ENCODE measurements around the gene AFF2.

Gene AFF2

DNA sequence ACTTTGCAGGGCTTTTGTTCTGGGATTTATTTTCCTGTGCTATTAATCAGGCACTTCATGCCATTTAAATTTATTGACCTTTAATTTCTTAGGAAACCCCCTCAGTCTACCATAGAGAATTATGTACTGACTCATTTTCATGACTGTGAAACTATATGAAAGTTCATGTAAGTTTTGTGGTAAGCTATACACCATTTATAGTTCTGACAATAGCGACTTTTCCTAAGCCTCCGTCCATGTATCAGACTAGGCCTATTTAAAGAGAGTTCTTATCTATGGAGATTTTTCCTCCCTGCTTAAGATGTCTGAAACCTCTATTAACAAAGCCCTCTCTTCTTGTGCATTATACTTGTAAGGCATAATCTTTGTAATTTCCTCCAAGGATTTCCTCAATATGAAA lies 111.6 kb downstream of the AFF2 start:
- Histone ChIP-seq H3K4me1 (ENCODE audit: insufficient read depth, low read length) (no peaks in the 10 kb centered on the region), H2AFZ (ENCODE audit: low read depth, low read length) (no peak overlapping the region), H3K27me3 (ENCODE audit: insufficient read depth, low read length) (no peaks in the 10 kb centered on the region), H3K36me3 (ENCODE audit: insufficient read depth, low read length) (no peaks in the 10 kb centered on the region), H3K4me3 (ENCODE audit: low read length) (no peak overlapping the region), H3K9me3 (ENCODE audit: low read length) (no peaks in the 10 kb centered on the region)

DNA sequence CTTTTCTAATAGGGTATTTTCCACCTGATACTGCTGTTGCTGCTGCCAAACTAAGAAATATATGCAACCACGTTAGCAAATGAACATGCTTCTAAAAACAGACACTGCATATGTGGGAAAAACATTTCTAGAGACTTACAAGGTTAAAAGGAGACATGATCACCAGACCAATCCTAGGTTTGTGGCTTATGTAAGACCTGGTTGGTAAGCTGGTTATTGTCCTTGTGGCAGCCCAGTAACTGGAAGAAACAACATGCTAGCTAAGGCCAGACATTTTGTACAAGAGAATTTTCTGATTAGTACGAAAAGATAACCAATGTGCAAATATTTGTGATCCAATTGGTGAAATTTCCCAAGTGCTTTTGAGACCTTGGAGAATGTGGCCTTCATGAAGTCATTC lies 112.0 kb downstream of the AFF2 start:
- no peaks in the 10 kb centered on the region for H3K9me3 ChIP-seq (ENCODE audit: low read length)
- H2AFZ ChIP-seq (ENCODE audit: low read depth, low read length): no peak overlapping the region
- no peaks in the 10 kb centered on the region for H3K36me3 ChIP-seq (ENCODE audit: insufficient read depth, low read length)
- H3K27me3 ChIP-seq (ENCODE audit: insufficient read depth, low read length): no peaks in the 10 kb centered on the region
- H3K4me1 ChIP-seq (ENCODE audit: insufficient read depth, low read length): no peaks in the 10 kb centered on the region
- no peak overlapping the region for H3K4me3 ChIP-seq (ENCODE audit: low read length)

DNA sequence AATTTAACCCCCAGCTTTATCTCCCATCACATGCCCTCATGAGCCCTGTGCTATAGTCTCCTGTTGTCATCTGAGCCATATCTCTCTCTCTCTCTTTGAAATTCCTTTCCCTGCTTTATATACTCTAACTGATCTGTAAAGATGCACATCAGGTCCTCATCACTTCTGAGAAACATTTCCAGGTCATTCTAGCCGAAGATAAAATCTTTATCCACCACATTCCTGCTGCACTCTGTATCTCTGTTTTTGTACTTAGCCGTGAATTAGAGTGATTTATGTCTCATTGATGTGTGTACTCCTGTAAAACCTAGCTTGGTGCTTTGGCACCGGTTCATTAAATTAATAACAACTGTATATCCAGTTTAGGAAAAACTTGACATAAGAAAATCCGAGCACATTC lies 113.2 kb downstream of the AFF2 start:
- no peaks in the 10 kb centered on the region for H3K9me3 ChIP-seq (ENCODE audit: low read length)
- no peak overlapping the region for H3K4me3 ChIP-seq (ENCODE audit: low read length)
- H3K36me3 ChIP-seq (ENCODE audit: insufficient read depth, low read length): no peaks in the 10 kb centered on the region
- no peaks in the 10 kb centered on the region for H3K27me3 ChIP-seq (ENCODE audit: insufficient read depth, low read length)
- no peak overlapping the region for H2AFZ ChIP-seq (ENCODE audit: low read depth, low read length)
- H3K4me1 ChIP-seq (ENCODE audit: insufficient read depth, low read length): no peaks in the 10 kb centered on the region

DNA sequence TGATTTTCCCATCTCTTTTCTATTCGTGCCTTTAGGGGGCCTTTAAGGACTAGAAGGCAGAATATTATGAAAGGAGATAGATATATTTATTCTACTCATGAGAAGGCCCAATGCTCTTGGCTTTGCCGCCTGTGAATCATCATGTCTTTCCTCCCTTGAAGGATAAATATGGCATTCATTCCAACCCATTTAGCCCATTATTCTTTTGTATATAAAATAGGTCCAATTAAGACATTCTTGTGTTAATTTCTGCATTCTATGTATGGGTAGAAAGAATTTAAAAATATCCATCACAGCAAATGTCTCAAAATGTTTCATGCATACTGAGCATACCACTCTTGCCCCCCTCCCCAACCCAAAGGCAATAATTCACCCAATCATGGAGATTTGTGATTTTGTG lies 115.1 kb downstream of the AFF2 start:
- Histone ChIP-seq H3K4me1 (ENCODE audit: insufficient read depth, low read length) (no peaks in the 10 kb centered on the region), H3K36me3 (ENCODE audit: insufficient read depth, low read length) (no peaks in the 10 kb centered on the region), H3K27me3 (ENCODE audit: insufficient read depth, low read length) (no peaks in the 10 kb centered on the region), H3K4me3 (ENCODE audit: low read length) (no peak overlapping the region), H3K9me3 (ENCODE audit: low read length) (no peaks in the 10 kb centered on the region), H2AFZ (ENCODE audit: low read depth, low read length) (no peak overlapping the region)

DNA sequence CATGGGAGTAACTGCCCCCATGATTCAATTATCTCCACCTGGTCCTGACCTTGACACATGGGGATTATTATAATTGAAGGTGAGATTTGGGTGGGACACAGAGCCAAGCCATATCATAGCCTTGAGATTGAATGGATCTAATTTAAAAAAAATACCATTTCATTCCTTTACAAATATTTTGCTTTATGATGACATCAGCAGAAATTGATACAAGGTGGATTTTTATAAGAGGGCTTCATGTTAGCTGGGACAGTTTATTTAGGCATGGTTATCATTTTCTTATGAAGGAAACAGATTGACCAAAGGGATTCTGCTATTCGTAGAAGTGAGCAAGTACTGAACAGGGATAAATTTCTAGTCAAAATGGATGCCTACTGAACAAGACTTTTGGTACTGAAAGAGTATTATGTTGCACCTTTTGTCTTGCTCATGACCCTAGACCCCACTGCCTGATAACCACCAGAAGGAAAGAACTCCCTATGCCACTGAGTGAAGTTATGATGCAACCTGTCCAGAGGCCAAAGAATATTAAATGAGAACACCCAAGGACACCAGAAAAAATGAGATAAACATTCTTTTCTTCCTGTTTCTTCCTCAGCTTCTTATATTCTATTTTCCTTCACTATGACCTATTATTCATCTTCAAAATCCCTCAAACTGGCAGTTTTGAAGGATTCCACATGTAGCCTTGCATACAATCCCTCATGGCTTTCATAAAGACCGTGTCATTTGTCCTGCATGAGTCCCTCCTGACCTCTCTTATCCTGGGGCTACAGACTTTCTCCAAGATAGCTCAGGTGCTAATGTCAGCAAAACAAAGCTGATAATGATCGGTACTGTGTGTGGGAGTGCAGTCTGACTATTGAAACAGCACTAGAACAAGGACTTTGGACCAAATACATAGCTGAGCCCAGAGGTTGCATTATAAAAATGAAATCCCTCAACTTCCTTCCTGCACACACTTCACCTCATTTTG lies 118.3 kb downstream of the AFF2 start:
- no peaks in the 10 kb centered on the region for H3K27me3 ChIP-seq (ENCODE audit: insufficient read depth, low read length)
- H3K4me3 ChIP-seq (ENCODE audit: low read length): no peak overlapping the region
- no peaks in the 10 kb centered on the region for H3K4me1 ChIP-seq (ENCODE audit: insufficient read depth, low read length)
- H2AFZ ChIP-seq (ENCODE audit: low read depth, low read length): no peak overlapping the region
- H3K36me3 ChIP-seq (ENCODE audit: insufficient read depth, low read length): no peaks in the 10 kb centered on the region
- no peaks in the 10 kb centered on the region for H3K9me3 ChIP-seq (ENCODE audit: low read length)

DNA sequence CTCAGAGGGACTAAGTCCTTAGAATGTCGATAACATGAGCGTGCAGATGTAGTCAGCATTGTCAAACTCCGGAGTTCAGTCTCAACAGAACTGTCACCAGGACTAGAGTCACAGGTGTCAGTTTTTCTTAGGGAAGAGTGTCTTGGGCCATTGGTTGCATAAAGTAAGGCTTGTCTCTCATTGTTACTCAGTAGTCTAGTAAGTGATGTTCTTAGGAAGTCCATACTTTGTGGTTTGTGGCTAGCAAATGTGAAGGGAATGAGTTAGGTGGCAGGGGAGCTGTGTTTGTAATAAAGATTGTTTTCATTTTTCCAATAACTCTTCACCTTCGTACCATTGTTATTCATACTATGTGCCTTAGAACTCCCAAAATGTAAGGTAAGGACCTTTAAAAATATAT lies 119.6 kb downstream of the AFF2 start:
- no peaks in the 10 kb centered on the region for H3K9me3 ChIP-seq (ENCODE audit: low read length)
- H3K36me3 ChIP-seq (ENCODE audit: insufficient read depth, low read length): no peaks in the 10 kb centered on the region
- no peak overlapping the region for H2AFZ ChIP-seq (ENCODE audit: low read depth, low read length)
- H3K4me1 ChIP-seq (ENCODE audit: insufficient read depth, low read length): no peaks in the 10 kb centered on the region
- no peaks in the 10 kb centered on the region for H3K27me3 ChIP-seq (ENCODE audit: insufficient read depth, low read length)
- H3K4me3 ChIP-seq (ENCODE audit: low read length): no peak overlapping the region

DNA sequence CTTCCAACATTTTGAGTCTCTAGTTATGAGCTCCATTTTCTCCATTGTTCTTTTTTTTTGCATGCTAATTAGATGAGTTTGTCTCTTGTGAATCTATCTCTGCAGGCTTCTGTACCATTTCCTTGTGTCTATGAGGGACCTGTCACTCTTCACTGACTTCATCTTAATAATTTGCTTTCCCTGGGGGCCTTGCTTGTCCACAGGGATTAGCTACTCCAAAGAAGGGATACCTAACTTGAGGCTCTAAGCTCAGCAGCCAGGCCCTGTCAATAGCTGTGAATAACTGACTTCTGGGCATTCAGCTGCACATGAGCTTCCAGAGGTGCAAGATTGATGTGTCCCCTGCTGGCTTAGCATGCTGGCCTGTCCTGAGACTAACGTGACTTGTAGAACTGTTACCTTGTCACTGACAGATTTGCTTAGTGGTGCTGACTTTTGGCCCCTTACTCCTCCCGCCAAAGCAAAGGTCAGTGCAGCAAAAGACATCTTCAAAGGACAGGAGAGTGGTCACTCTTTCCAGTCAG lies 124.6 kb downstream of the AFF2 start:
- no peaks in the 10 kb centered on the region for H3K4me1 ChIP-seq (ENCODE audit: insufficient read depth, low read length)
- no peaks in the 10 kb centered on the region for H3K9me3 ChIP-seq (ENCODE audit: low read length)

DNA sequence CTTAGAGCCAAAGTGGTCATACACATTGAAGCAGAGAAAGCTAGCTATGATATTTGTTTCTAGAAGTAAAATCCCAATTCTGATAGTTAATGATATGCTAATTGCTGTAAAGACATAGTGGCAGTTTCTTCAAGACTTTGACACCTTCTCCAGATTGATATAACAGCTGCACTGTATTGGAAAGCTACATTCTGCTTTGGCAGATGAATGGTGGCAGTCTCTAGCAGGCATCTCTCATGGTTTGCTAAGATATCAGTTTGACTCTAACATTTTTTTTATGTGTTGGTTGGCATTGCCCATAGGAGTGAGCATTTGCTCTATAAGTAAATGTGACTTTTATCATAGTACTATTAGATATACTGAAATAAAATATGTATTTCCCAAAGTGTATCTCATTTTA lies 128.2 kb downstream of the AFF2 start:
- no peak overlapping the region for H2AFZ ChIP-seq (ENCODE audit: low read depth, low read length)
- H3K36me3 ChIP-seq (ENCODE audit: insufficient read depth, low read length): no peaks in the 10 kb centered on the region
- H3K4me3 ChIP-seq (ENCODE audit: low read length): no peak overlapping the region
- H3K9me3 ChIP-seq (ENCODE audit: low read length): no peaks in the 10 kb centered on the region
- no peaks in the 10 kb centered on the region for H3K4me1 ChIP-seq (ENCODE audit: insufficient read depth, low read length)
- H3K27me3 ChIP-seq (ENCODE audit: insufficient read depth, low read length): peaks cover 3% of the 10 kb centered on the region

More for the DNA sequence above, 124.6 kb downstream of the AFF2 start:
- Histone ChIP-seq H3K27me3 (ENCODE audit: insufficient read depth, low read length) (no peaks in the 10 kb centered on the region), H2AFZ (ENCODE audit: low read depth, low read length) (no peak overlapping the region), H3K36me3 (ENCODE audit: insufficient read depth, low read length) (no peaks in the 10 kb centered on the region), H3K4me3 (ENCODE audit: low read length) (no peak overlapping the region)

DNA sequence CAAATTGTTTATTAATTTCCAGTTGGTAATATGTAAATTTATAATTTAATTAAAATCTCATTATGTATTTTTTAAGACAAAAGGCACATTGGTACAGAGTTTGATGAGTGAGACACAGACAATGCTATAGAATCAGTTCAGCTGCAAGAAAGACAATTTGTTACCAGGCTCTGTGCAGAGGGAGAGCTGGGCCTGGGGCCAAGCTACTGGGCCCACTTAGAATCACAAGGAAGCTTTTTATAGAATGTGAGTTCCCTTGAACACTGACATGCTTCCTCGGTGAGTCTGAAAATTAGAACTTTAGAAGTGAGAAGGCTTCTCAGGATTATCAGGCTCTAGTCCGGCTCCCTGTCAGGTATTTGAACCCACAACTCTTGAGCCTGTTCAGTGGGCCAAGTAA lies 129.0 kb downstream of the AFF2 start:
- Histone ChIP-seq H3K27me3 (ENCODE audit: insufficient read depth, low read length) (peaks cover 3% of the 10 kb centered on the region), H2AFZ (ENCODE audit: low read depth, low read length) (no peak overlapping the region), H3K4me3 (ENCODE audit: low read length) (no peak overlapping the region), H3K4me1 (ENCODE audit: insufficient read depth, low read length) (no peaks in the 10 kb centered on the region), H3K9me3 (ENCODE audit: low read length) (no peaks in the 10 kb centered on the region), H3K36me3 (ENCODE audit: insufficient read depth, low read length) (no peaks in the 10 kb centered on the region)

DNA sequence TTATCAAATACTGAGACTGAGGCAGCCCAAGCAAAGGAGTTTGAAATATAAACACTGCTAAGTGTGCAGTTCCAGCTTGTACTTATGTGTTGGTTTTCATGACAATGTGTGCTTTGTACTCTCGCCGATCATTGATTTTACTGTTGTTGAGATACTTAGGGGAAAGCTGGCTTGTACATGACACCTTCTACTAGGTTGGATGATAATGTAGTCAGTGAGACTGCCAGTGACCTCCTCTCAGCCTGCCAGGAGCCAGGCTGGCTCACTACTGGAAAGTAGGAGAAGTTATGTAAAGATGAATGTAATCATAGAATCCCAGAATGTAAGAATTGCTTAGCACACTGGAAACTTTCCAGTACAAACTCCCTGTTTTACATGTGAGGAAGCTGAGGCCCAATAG lies 132.0 kb downstream of the AFF2 start:
- peaks cover 3% of the 10 kb centered on the region for H3K27me3 ChIP-seq (ENCODE audit: insufficient read depth, low read length)
- no peak overlapping the region for H2AFZ ChIP-seq (ENCODE audit: low read depth, low read length)
- H3K36me3 ChIP-seq (ENCODE audit: insufficient read depth, low read length): no peaks in the 10 kb centered on the region
- H3K4me3 ChIP-seq (ENCODE audit: low read length): no peak overlapping the region
- no peaks in the 10 kb centered on the region for H3K9me3 ChIP-seq (ENCODE audit: low read length)
- no peaks in the 10 kb centered on the region for H3K4me1 ChIP-seq (ENCODE audit: insufficient read depth, low read length)

DNA sequence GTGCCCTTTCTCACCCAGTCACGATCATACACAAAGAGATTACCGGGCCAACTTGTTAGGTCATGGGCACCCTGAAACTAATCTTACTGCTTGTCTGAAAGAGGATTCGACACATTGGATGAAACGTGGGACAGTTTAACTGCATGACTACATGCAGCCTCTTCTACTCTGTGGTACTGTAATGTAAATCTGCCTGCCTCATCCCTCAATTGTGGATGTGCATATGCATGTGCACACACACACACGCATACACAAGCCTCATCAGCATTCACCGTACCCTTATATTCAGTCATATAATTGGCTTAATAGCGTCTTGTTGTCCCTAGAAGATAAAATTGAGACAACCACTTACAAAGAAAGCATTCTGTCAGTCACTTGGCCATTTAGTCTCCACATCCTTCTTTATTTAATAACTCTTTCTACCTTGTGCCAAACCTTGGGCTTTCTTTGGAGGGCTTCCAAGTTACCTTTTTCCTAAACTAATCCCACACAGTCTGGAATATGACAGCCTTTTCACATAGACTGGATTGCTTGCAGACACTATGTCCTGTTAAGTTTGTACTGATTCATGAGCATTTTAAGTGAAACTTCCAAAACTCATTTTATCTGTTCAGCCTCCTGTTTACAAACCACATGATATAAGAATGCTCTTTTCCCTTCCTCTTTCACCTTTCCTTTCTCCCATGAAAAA lies 132.9 kb downstream of the AFF2 start:
- H3K4me1 ChIP-seq (ENCODE audit: insufficient read depth, low read length): no peaks in the 10 kb centered on the region

DNA sequence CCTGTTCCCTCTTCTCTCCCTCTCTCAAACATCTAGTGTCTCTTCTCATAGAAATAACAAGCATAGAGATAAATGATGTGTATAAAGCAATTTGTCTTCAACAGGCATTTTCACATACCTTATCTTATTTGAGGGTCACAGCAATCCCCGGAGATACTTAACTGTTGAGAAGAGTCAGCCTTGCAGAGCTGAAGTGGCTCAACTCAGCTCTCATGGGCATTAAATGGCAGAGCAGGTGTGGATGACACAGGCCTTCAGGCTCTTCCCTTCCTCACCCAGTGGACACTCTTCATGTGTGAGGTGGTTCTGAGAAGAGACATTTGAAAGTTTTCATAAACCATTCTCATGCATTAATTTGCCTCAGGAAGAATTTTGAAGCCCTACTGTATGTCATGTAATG lies 134.2 kb downstream of the AFF2 start:
- Histone ChIP-seq H3K4me1 (ENCODE audit: insufficient read depth, low read length) (no peaks in the 10 kb centered on the region), H3K4me3 (ENCODE audit: low read length) (no peak overlapping the region), H3K9me3 (ENCODE audit: low read length) (no peaks in the 10 kb centered on the region), H3K27me3 (ENCODE audit: insufficient read depth, low read length) (peaks cover 3% of the 10 kb centered on the region), H2AFZ (ENCODE audit: low read depth, low read length) (no peak overlapping the region), H3K36me3 (ENCODE audit: insufficient read depth, low read length) (no peaks in the 10 kb centered on the region)

More for the DNA sequence above, 132.9 kb downstream of the AFF2 start:
- Histone ChIP-seq H2AFZ (ENCODE audit: low read depth, low read length) (no peak overlapping the region), H3K27me3 (ENCODE audit: insufficient read depth, low read length) (peaks cover 3% of the 10 kb centered on the region), H3K4me3 (ENCODE audit: low read length) (no peak overlapping the region), H3K9me3 (ENCODE audit: low read length) (no peaks in the 10 kb centered on the region), H3K36me3 (ENCODE audit: insufficient read depth, low read length) (no peaks in the 10 kb centered on the region)

DNA sequence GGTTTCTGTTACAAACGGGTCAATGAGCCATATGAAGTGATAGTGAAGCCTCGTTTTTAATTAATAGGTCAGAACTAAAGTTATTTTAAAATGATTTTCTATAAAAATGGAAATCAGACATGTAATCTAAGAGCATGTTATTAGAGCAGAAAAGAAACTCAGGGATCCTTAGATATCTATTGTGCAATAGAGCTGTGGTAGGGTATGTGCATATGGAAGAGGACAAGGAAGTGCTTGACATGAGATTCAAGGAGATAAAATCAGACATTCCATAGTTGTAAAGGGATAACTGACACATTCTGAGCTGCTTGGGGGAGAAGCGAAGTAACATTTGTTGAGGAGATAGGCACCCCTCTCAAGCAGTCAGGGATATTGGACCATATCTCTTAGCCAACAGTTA lies 143.0 kb downstream of the AFF2 start:
- no peaks in the 10 kb centered on the region for H3K4me1 ChIP-seq (ENCODE audit: insufficient read depth, low read length)
- H3K27me3 ChIP-seq (ENCODE audit: insufficient read depth, low read length): no peaks in the 10 kb centered on the region

More for the DNA sequence above, 143.0 kb downstream of the AFF2 start:
- no peaks in the 10 kb centered on the region for H3K36me3 ChIP-seq (ENCODE audit: insufficient read depth, low read length)
- H2AFZ ChIP-seq (ENCODE audit: low read depth, low read length): no peak overlapping the region
- no peaks in the 10 kb centered on the region for H3K9me3 ChIP-seq (ENCODE audit: low read length)
- no peak overlapping the region for H3K4me3 ChIP-seq (ENCODE audit: low read length)
